GM18505 (cell line): ENCODE results near the gene BMP7.
"Not testable (repeated sequence)": the region's sequence is repeated elsewhere in the genome, so short reads cannot be mapped to it uniquely, and the experiment has no call there.

Experiments
- ATAC-seq: cut with Tn5 transposase; IDR thresholded peaks from one replicate; pipeline ENCODE4 v1.9.1; 2021; ENCODE audit not compliant: unreplicated experiment
- POLR2A ChIP-seq: IDR thresholded peaks from 4 replicates; pipeline ENCODE4 v1.6.1; 2011; ENCODE audit warnings: borderline replicate concordance; ENCODE audit not compliant: insufficient read depth, insufficient read length; ENCODE audit errors: extremely low read depth

BMP7 gene

GRCh38 chr20:57247292-57247965 lies 19.0 kb downstream of the BMP7 start:
- no peak for TF ChIP-seq POLR2A

GRCh38 chr20:57245997-57246396 lies 20.4 kb downstream of the BMP7 start:
- ATAC-seq, result no peak
- TF ChIP-seq POLR2A, result no peak

More at GRCh38 chr20:57247292-57247965, 19.0 kb downstream of the BMP7 start:
- no peak for ATAC-seq

DNA sequence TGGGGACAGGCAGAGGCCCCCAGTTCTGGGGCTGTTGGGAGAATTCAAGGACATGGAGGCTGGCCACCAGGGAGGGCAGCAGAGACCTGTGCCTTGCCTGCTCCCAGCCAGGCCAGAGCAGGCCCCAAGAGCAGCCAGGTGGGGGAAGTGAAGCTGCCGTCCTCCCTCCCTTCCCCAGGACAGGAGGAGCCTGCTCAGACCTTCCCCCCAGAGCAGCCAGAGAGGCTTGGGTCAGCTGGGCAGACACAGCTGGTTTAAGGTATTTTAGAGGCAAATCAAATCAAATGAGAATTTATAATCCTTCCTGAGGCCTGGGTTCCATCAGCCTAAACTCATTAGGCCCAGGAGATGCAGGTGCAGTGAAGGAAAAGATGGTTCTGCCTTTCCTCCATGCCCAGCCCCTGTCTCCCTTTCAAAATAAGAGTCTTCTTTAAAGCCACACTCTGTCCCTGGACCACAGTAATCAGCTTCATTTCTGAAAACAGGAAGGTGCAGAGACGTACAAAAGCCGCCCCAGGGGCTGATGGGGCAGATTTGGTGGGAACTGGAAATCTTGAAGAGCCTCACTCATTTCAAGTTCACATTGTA lies 21.7 kb downstream of the BMP7 start:
- TF ChIP-seq POLR2A, result no peak
- no peak for ATAC-seq

DNA sequence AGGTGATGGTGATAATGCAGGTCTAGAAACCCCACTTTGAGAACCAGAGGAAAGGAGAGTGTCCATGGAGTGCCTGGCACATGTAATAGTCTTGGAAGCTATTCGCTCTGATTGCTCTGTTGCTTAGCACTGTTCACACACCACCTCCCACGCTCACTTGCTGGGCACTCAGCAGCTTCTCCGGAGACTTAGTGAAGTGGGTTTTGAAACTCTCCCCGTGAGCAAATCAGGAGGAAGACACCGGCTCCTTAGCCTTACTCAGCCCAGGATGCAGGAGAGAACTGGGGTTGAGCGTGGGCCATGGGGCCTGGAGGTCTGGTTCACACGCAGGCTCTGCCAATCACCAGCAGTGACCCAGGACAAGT lies 22.2 kb downstream of the BMP7 start:
- no peak for ATAC-seq
- TF ChIP-seq POLR2A, result no peak

DNA sequence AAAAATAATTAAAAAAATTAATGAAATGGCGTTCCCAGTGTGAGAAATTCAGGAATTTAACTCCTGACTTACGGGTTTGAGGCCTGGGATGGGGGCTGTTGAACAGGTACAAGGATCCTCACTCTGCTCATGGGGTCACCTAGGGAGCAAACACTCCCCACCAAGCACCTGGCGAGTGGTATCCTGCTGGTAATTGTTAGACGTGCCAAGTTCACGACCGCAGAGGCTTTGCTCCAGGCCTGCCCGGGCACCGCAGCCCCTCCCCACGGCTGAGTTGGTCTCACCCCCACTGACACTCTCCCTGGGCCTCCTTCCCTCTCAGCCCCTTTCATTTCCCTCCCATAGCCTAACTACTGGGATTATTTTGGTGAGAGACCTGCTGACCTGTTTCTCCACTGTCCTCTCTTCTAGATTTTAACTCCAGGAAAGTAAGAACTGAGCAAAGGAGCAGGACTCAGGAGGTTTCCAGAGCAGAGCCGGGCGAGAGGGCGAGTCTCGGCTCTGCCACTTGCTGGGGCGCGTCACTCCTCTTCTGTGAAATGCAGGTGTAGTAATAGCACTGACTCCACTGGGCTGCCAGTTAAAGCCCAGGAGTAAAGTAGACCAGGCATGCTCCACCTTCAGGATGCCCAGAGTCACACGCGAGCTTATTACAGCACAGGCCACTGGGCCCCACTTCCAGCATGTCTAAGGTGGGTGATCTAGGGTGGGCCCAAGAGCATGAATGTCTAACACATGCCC lies 22.8 kb downstream of the BMP7 start:
- no peak for ATAC-seq
- TF ChIP-seq POLR2A, result no peak

- no peak for ATAC-seq
- no peak for TF ChIP-seq POLR2A
Observed at GRCh38 chr20:57242414-57242813, 24.0 kb downstream of the BMP7 start.

- ATAC-seq, result no peak
- no peak for TF ChIP-seq POLR2A
Observed at GRCh38 chr20:57241363-57241991, 25.0 kb downstream of the BMP7 start.

- no peak for ATAC-seq
- no peak for TF ChIP-seq POLR2A
Observed at GRCh38 chr20:57240581-57241362, 25.7 kb downstream of the BMP7 start.

GRCh38 chr20:57239725-57240124 lies 26.7 kb downstream of the BMP7 start:
- not testable (repeated sequence) for ATAC-seq

GRCh38 chr20:57239324-57239723 lies 27.1 kb downstream of the BMP7 start:
- ATAC-seq, result not testable (repeated sequence)

DNA sequence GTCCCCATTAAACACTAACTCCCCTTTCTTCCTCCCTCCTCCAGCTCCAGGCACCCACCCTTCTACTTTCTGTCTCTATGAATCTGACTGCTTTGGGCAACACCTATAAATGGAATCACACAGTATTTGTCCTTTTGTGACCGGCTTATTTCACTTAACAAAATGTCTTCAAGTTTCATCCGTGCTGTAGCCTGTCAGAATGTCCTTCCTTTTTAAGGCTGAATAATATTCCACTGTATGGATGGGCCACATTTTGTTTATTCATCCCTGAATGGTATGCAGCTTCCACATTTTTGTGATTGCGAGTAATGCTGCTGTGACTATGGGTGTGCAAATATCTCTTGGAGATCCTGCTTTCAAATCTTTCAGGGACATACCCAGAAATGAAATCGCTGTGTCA lies 28.4 kb downstream of the BMP7 start:
- no peak for ATAC-seq
- no peak for TF ChIP-seq POLR2A

GRCh38 chr20:57237585-57237953 lies 28.9 kb downstream of the BMP7 start:
- no peak for ATAC-seq
- no peak for TF ChIP-seq POLR2A

DNA sequence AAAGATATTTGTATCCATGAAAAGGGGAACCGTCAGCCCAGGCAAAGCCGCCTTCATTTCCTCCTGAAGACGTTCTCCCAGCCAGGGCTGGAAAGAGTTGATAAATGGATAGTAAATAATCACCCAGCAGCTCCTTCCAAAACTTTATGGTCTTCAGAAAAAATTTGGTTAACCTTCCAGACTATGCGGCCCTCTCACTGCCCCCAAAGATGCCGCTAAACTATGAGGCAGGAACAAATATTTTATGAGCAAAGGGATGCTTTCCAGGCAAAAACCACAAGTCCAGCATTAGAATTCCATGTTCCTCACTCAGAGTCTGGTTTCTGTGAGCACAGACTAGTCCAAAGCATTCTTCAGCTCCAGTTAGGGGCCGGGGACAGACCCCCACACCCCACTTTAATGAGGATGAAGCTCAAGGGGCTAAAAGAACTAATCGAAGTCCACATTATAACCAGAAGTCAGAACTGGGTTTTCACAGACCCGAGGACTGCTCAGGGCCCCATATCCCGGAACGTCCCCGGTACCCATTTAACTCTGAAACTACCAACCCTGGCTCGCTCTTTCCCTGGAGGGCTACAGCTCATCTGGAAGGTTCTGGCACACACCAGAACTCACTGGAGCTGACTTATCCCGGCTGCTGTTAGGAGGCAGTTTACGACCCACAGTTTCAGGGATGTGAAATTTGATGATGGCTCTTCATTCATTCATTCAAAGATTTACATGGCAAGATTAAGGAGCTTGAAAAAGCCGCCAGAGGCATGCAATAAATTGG lies 29.4 kb downstream of the BMP7 start:
- no peak for TF ChIP-seq POLR2A
- ATAC-seq, result no peak

DNA sequence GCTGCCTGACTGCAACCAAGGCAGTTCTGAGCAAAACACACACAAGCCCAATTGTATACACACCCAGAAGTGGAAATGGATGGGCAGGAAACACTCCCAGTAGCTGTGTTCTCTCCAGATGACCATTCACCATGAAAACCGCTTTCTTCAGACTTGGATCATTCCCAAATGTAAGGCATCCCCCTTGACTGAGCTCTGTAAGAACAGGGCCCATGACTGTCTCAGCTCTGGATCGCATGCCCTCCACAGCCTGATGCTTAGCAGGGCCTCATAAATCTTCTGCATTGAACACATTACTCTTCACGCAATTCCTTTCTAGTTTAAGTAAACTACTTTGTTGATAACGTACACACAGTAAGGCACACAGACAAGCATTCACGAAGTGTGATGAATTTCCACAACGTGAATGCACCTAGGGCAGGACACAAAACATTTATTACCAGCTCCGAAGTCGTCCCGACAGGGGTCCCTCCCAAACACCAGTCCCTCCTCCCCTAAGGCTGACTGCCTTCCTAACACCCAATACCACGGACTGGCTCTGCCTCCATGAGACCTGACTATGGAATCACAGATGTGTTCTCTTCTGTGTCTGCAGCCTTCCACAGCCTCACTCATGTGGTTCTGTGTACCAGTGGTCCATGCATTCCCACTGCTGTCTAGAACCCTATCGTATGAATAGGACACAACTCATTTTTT lies 31.7 kb downstream of the BMP7 start:
- no peak for ATAC-seq
- no peak for TF ChIP-seq POLR2A
